IMR-90 (cell line): ENCODE measurements around the gene ZNF862. TPM values are rescaled to one million over a fixed set of nuclear protein-coding genes. Genes with fewer than 3 reads are reported as not detected.

Experiments
- ATAC-seq: fragments of 200-7000 bp; cut with Tn5 transposase; 2 replicates; pipeline ENCODE4 v1.9.1; 2020; ENCODE audit warnings: low read depth, mild to moderate bottlenecking, moderate library complexity
- BruUV-seq: library from RNA; stranded (reverse); fragments of 400-500 nt; replicated peaks from 2 replicates; lab custom pipeline; 2021; lab: Mats Ljungman, UMichigan
- CTCF ChIA-PET: fragments of 300-600 bp; formaldehyde crosslinking; extraction: SDS; loops from one replicate; lab custom pipeline; 2021; ENCODE audit warnings: antibody characterized with exemption; lab: Yijun Ruan, JAX
- POLR2A ChIA-PET: fragments of 300-600 bp; sonication (Branson Sonifier 250); formaldehyde crosslinking; loops from one replicate; lab custom pipeline; 2022; ENCODE audit warnings: antibody characterized with exemption; ENCODE audit not compliant: unreplicated experiment; lab: Charles Lee
- DNase-seq: peaks from one replicate; pipeline ENCODE4 v3.0.0; 2013
- H2AFZ ChIP-seq: replicated peaks from 2 replicates; pipeline ENCODE3; 2013; ENCODE audit warnings: low read length, mild to moderate bottlenecking; ENCODE audit not compliant: poor library complexity
- H2AK5ac ChIP-seq: 2 replicates; pipeline ENCODE4 v1.6.1; 2013; ENCODE audit warnings: low read depth, low read length, inconsistent platforms
- H2AK9ac ChIP-seq: replicated peaks from 2 replicates; pipeline ENCODE3; 2013; ENCODE audit warnings: mild to moderate bottlenecking, low read depth, low read length, moderate library complexity; ENCODE audit not compliant: poor library complexity
- H2BK120ac ChIP-seq: 2 replicates; pipeline ENCODE4 v1.6.1; 2013; ENCODE audit warnings: low read depth, low read length, inconsistent platforms
- H2BK15ac ChIP-seq: 3 replicates; pipeline ENCODE4 v1.6.1; 2013; ENCODE audit warnings: low read depth, low read length, inconsistent platforms
- H2BK20ac ChIP-seq: 2 replicates; pipeline ENCODE4 v1.6.1; 2013; ENCODE audit warnings: low read depth, mild to moderate bottlenecking, inconsistent platforms, low read length, moderate library complexity
- H2BK5ac ChIP-seq: 2 replicates; pipeline ENCODE4 v1.6.1; 2013; ENCODE audit warnings: mild to moderate bottlenecking, low read depth, low read length, inconsistent platforms; ENCODE audit not compliant: poor library complexity, severe bottlenecking
- H3K14ac ChIP-seq: replicated peaks from 2 replicates; pipeline ENCODE4 v1.6.1; 2013; ENCODE audit warnings: low read depth, low read length, inconsistent platforms
- H3K18ac ChIP-seq: 2 replicates; pipeline ENCODE4 v1.6.1; 2013; ENCODE audit warnings: low read depth, low read length, control low read depth
- H3K23ac ChIP-seq: 2 replicates; pipeline ENCODE4 v1.6.1; 2013; ENCODE audit warnings: low read depth, low read length, inconsistent platforms
- H3K27ac ChIP-seq: 2 replicates; pipeline ENCODE4 v1.5.1; 2013; ENCODE audit warnings: mild to moderate bottlenecking, control low read depth, low read length; ENCODE audit not compliant: insufficient read depth
- H3K27me3 ChIP-seq: 2 replicates; pipeline ENCODE4 v1.6.1; 2013; ENCODE audit warnings: low read length; ENCODE audit not compliant: control insufficient read depth, insufficient read depth
- H3K36me3 ChIP-seq: 2 replicates; pipeline ENCODE4 v1.6.1; 2013; ENCODE audit warnings: low read length, mixed read lengths; ENCODE audit not compliant: control insufficient read depth, insufficient read depth
- H3K4ac ChIP-seq: 2 replicates; pipeline ENCODE4 v1.6.1; 2013; ENCODE audit warnings: low read depth, low read length, inconsistent platforms
- H3K4me1 ChIP-seq: 2 replicates; pipeline ENCODE4 v1.6.1; 2013; ENCODE audit warnings: low read length, mixed read lengths; ENCODE audit not compliant: control insufficient read depth, insufficient read depth
- H3K4me2 ChIP-seq: 2 replicates; pipeline ENCODE4 v1.6.1; 2013; ENCODE audit warnings: low read depth, mild to moderate bottlenecking, control low read depth, low read length, moderate library complexity
- H3K4me3 ChIP-seq: 2 replicates; pipeline ENCODE4 v1.5.1; 2013; ENCODE audit warnings: low read depth, mild to moderate bottlenecking, control low read depth, low read length, moderate library complexity; ENCODE audit not compliant: insufficient read depth
- H3K56ac ChIP-seq: 2 replicates; pipeline ENCODE4 v1.6.1; 2013; ENCODE audit warnings: low read length, inconsistent platforms; ENCODE audit not compliant: insufficient read depth; ENCODE audit errors: extremely low read depth
- H3K79me1 ChIP-seq, 2 experiments: 2 replicates each; pipeline ENCODE4 v1.6.1; 2013; ENCODE audit warnings: low read length in 2 of 2, inconsistent platforms in 1 of 2, low read depth in 1 of 2
- H3K9ac ChIP-seq: 2 replicates; pipeline ENCODE4 v1.6.1; 2013; ENCODE audit warnings: low read depth, low read length, control low read depth
- H3K9me1 ChIP-seq: 2 replicates; pipeline ENCODE4 v1.6.1; 2013; ENCODE audit warnings: low read length, inconsistent platforms; ENCODE audit not compliant: insufficient read depth
- H3K9me3 ChIP-seq: 2 replicates; pipeline ENCODE4 v1.6.1; 2013; ENCODE audit warnings: low read length; ENCODE audit not compliant: control insufficient read depth, insufficient read depth
- H4K20me1 ChIP-seq: 2 replicates; pipeline ENCODE4 v1.6.1; 2013; ENCODE audit warnings: low read length, inconsistent platforms; ENCODE audit not compliant: insufficient read depth
- H4K5ac ChIP-seq: 2 replicates; pipeline ENCODE4 v1.6.1; 2013; ENCODE audit warnings: mild to moderate bottlenecking, low read depth, low read length, control low read depth
- H4K8ac ChIP-seq, 2 experiments: 2 replicates each; pipeline ENCODE4 v1.6.1; 2013; ENCODE audit warnings: low read depth in 2 of 2, low read length in 2 of 2, control low read depth in 1 of 2, inconsistent platforms in 1 of 2
- H4K91ac ChIP-seq: 2 replicates; pipeline ENCODE4 v1.6.1; 2013; ENCODE audit warnings: low read depth, low read length, inconsistent platforms; ENCODE audit not compliant: insufficient read depth
- BHLHE40 ChIP-seq: fragments of 150-350 bp; IDR thresholded peaks from 2 replicates; pipeline ENCODE4 v1.6.1; 2016; ENCODE audit warnings: mild to moderate bottlenecking, low read depth, low read length
- CEBPB ChIP-seq: IDR thresholded peaks from 2 replicates; pipeline ENCODE4 v1.6.1; 2012; ENCODE audit warnings: low read depth, low read length, improper control_type of control experiment
- CHD1 ChIP-seq: IDR thresholded peaks from 2 replicates; pipeline ENCODE4 v1.6.1; 2012; ENCODE audit warnings: low read depth, low read length, improper control_type of control experiment
- CTCF ChIP-seq: conservative IDR thresholded peaks from 2 replicates; pipeline ENCODE4 v1.5.1; 2012; ENCODE audit warnings: mild to moderate bottlenecking, low read depth, low read length, improper control_type of control experiment
- FOS ChIP-seq: fragments of 150-350 bp; IDR thresholded peaks from 2 replicates; pipeline ENCODE4 v1.6.1; 2016; ENCODE audit warnings: low read depth, low read length
- MAFK ChIP-seq: IDR thresholded peaks from 2 replicates; pipeline ENCODE4 v1.6.1; 2012; ENCODE audit warnings: low read depth, low read length, improper control_type of control experiment
- MAZ ChIP-seq: IDR thresholded peaks from 2 replicates; pipeline ENCODE4 v1.6.1; 2012; ENCODE audit warnings: low read depth, mild to moderate bottlenecking, low read length, improper control_type of control experiment, moderate library complexity, borderline replicate concordance
- MXI1 ChIP-seq: IDR thresholded peaks from 2 replicates; pipeline ENCODE4 v1.6.1; 2012; ENCODE audit warnings: low read depth, mild to moderate bottlenecking, low read length, moderate library complexity, borderline replicate concordance
- NFE2L2 ChIP-seq: fragments of 150-350 bp; IDR thresholded peaks from 2 replicates; pipeline ENCODE4 v1.6.1; 2016; ENCODE audit warnings: low read depth, mild to moderate bottlenecking, low read length
- POLR2A ChIP-seq: IDR thresholded peaks from 2 replicates; pipeline ENCODE4 v1.6.1; 2012; ENCODE audit warnings: mild to moderate bottlenecking, low read depth, low read length
- RAD21 ChIP-seq: IDR thresholded peaks from 2 replicates; pipeline ENCODE4 v1.6.1; 2012; ENCODE audit warnings: low read length, improper control_type of control experiment
- RCOR1 ChIP-seq: IDR thresholded peaks from 2 replicates; pipeline ENCODE4 v1.6.1; 2012; ENCODE audit warnings: mild to moderate bottlenecking, low read length, improper control_type of control experiment; ENCODE audit not compliant: insufficient replicate concordance
- RFX5 ChIP-seq: IDR thresholded peaks from 2 replicates; pipeline ENCODE4 v1.8.0; 2012; ENCODE audit warnings: low read depth, mild to moderate bottlenecking, low read length, moderate library complexity
- SMC3 ChIP-seq: fragments of 150-350 bp; IDR thresholded peaks from 2 replicates; pipeline ENCODE4 v1.6.1; 2016; ENCODE audit warnings: low read depth, mild to moderate bottlenecking, antibody characterized with exemption, low read length, moderate library complexity
- WGBS, 2 experiments: methylation state at CpG; one replicate each; pipeline versions ENCODE4 v1.1.5 to v1.1.7; 2013; ENCODE audit warnings: missing lambda C conversion rate in 2 of 2; ENCODE audit not compliant: insufficient read length in 1 of 2; ENCODE audit errors: extremely low coverage in 2 of 2; 5-methylcytosine and 5-hydroxymethylcytosine counted together
- dilution Hi-C: fragments of 300-500 bp; cut with HindIII; formaldehyde crosslinking; loops from one replicate; pipeline ENCODE4 v1.14.3; 2018; ENCODE audit warnings: low sequenced_read_pairs; ENCODE audit not compliant: unreplicated experiment
- in situ Hi-C: fragments of 300-500 bp; cut with MboI; formaldehyde crosslinking; loops from 3 replicates; pipeline ENCODE4 v1.14.3; 2019; ENCODE audit warnings: low sequenced_read_pairs, inconsistent platforms, mixed read lengths
- intact Hi-C: fragments of 100-400 bp; cut with micrococcal nuclease; formaldehyde crosslinking; loops from 2 replicates; pipeline ENCODE4 v1.10.0; 2022
- polyA plus RNA-seq, 3 experiments: library from polyadenylated mRNA; depleted of rRNA; stranded (reverse); fragments of >200 nt; gene quantifications; 2 replicates each; pipeline ENCODE4 v1.2.3, GENCODE V29; 2012; ENCODE audit warnings: low replicate concordance in 1 of 3
- total RNA-seq: library from RNA; depleted of rRNA; stranded (reverse); fragments of >200 nt; gene quantifications from 2 replicates; pipeline ENCODE4 v1.2.3, GENCODE V29; 2012
- TF ChIP-seq, protein P1 (sequence below): fragments of 150-350 bp; IDR thresholded peaks from 2 replicates; pipeline ENCODE4 v1.6.1; 2016; ENCODE audit warnings: low read depth, mild to moderate bottlenecking, low read length, moderate library complexity, borderline replicate concordance

The ZNF862 gene
- total and polyA plus RNA-seq, 2 of the 4 experiments (the other 2 are of a cell fraction) = 5.9 to 10.8 TPM

DNA sequence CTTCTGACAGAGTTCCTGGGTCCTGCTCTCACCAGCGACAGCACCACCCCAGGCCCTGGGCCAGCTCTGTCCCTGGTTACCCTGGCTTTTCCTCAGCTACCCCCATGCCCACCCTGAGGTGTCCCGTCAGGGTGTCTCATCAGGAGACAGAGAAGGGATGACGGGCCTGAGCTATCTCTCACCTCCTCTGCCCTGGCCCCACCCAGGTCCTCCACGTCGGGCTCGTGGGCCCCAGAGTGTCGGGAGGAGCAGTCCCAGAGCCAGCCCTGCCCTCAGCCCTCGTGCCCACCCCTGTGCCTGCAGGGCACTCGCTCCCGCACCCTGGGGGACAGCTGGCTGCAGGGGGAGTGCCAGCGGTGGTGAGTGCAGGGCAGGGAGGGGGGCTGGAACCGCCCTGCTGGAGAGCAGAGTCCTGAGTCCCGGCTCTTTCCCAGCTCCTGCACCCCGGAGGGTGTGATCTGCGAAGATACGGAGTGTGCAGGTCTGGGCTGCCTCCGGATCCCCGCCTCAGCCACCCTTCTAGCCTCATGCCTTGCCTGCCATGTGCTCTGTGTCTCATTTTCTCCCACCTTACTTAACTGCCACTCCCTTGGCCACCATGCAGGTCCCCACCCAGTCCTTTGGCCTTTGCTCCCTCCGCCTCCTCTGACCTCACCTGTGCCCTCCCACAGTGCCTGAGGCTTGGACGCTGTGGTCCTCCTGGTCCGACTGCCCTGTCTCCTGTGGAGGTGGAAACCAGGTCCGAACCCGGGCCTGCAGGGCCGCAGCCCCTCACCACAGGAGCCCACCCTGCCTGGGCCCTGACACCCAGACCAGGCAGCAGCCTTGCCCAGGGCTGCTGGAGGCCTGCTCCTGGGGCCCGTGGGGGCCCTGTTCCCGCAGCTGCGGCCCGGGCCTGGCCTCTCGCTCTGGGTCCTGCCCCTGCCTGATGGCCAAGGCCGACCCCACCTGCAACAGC, 16.7 kb upstream of the ZNF862 start:
- no TSS peak for BruUV-seq
- Histone ChIP-seq H3K9ac (no peak overlapping the region), H3K4ac (no peak overlapping the region), H3K4me3 (no peak overlapping the region), H4K20me1 (no peaks in the 10 kb centered on the region), H3K79me1 (no peaks in the 10 kb centered on the region), H2AK9ac (no peak overlapping the region), H2AK5ac (no peak overlapping the region), H3K27ac (no peak overlapping the region), H3K27me3 (peaks cover 15% of the 10 kb centered on the region; the same call in 1 of the 2 replicates), H3K9me1 (no peaks in the 10 kb centered on the region), H2BK20ac (no peak overlapping the region), H3K36me3 (no peaks in the 10 kb centered on the region), H3K9me3 (no peaks in the 10 kb centered on the region), H3K4me2 (no peak overlapping the region), H4K91ac (no peak overlapping the region), H2BK15ac (no peak overlapping the region), H2AFZ (peak overlapping the region; percentile 32), H3K23ac (no peak overlapping the region), H4K8ac (no peak overlapping the region), H4K5ac (no peak overlapping the region), H3K56ac (no peak overlapping the region), H2BK5ac (no peak overlapping the region), H3K14ac (no peak overlapping the region), H3K4me1 (no peaks in the 10 kb centered on the region), H3K18ac (no peak overlapping the region), H2BK120ac (no peak overlapping the region)
- intact Hi-C loops = no loop called here
- dilution Hi-C loops = no loop called here
- 88% methylated on average over 13 of the region's 30 CpGs; no CpG with 5 or more reads in 1 of the 2 experiments for WGBS, 2 experiments
- POLR2A ChIA-PET = no interaction called here
- ATAC-seq = no peak
- no peak for DNase-seq
- in situ Hi-C loops = no loop called here
- CTCF ChIA-PET = no interaction called here
- TF ChIP-seq NFE2L2 = no peak
- no peak for TF ChIP-seq CEBPB
- TF ChIP-seq RCOR1 = no peak
- TF ChIP-seq MAFK = no peak
- no peak for TF ChIP-seq MAZ
- no peak for TF ChIP-seq CTCF
- TF ChIP-seq BHLHE40 = no peak
- no peak for TF ChIP-seq RAD21
- no peak for TF ChIP-seq POLR2A
- TF ChIP-seq MXI1 = no peak
- no peak for TF ChIP-seq CHD1
- no peak for TF ChIP-seq RFX5
- TF ChIP-seq FOS = no peak
- TF ChIP-seq, protein P1, sequence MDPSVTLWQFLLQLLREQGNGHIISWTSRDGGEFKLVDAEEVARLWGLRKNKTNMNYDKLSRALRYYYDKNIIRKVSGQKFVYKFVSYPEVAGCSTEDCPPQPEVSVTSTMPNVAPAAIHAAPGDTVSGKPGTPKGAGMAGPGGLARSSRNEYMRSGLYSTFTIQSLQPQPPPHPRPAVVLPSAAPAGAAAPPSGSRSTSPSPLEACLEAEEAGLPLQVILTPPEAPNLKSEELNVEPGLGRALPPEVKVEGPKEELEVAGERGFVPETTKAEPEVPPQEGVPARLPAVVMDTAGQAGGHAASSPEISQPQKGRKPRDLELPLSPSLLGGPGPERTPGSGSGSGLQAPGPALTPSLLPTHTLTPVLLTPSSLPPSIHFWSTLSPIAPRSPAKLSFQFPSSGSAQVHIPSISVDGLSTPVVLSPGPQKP = no peak
- no peak for TF ChIP-seq SMC3
